MM.1S (cell line): ENCODE results near the gene CAB39.

ENCODE experiments used
- DNase-seq: peaks from one replicate; pipeline ENCODE4 v3.0.0-alpha.2; 2015
- H2AFZ ChIP-seq: fragments of 300-600 bp; sonication (generic); 2 replicates; pipeline ENCODE4 v1.6.0; 2016; ENCODE audit warnings: antibody characterized with exemption, low read length
- H3F3A ChIP-seq: fragments of 300-600 bp; sonication (generic); 2 replicates; pipeline ENCODE4 v1.6.1; 2016; ENCODE audit warnings: mild to moderate bottlenecking, antibody characterized with exemption, low read length, moderate library complexity, mixed read lengths; ENCODE audit not compliant: insufficient read depth
- H3K27ac ChIP-seq: fragments of 300-600 bp; sonication (generic); 2 replicates; pipeline ENCODE4 v1.5.1; 2016; ENCODE audit warnings: mild to moderate bottlenecking, low read length
- H3K27me3 ChIP-seq: fragments of 300-600 bp; sonication (generic); replicated peaks from 2 replicates; pipeline ENCODE4 v1.6.0; 2016; ENCODE audit warnings: low read length; ENCODE audit not compliant: insufficient read depth
- H3K36me3 ChIP-seq: fragments of 300-600 bp; sonication (generic); replicated peaks from 2 replicates; pipeline ENCODE4 v1.6.1; 2016; ENCODE audit warnings: mild to moderate bottlenecking, low read length, mixed read lengths; ENCODE audit not compliant: insufficient read depth
- H3K4me1 ChIP-seq: fragments of 300-600 bp; sonication (generic); 2 replicates; pipeline ENCODE4 v1.6.1; 2016; ENCODE audit warnings: low read length, mixed read lengths
- H3K4me2 ChIP-seq: fragments of 300-600 bp; sonication (generic); 2 replicates; pipeline ENCODE4 v1.6.0; 2016; ENCODE audit warnings: low read depth, low read length
- H3K4me3 ChIP-seq: fragments of 300-600 bp; sonication (generic); 2 replicates; pipeline ENCODE4 v1.5.1; 2016; ENCODE audit warnings: low read length, mixed read lengths
- H3K79me2 ChIP-seq: fragments of 300-600 bp; sonication (generic); 2 replicates; pipeline ENCODE4 v1.6.1; 2016; ENCODE audit warnings: mixed run types, low read length, mixed read lengths
- H3K9ac ChIP-seq: fragments of 300-600 bp; sonication (generic); 2 replicates; pipeline ENCODE4 v1.6.1; 2016; ENCODE audit warnings: low read length, mixed read lengths
- H3K9me2 ChIP-seq: fragments of 300-600 bp; sonication (generic); replicated peaks from 2 replicates; pipeline ENCODE4 v1.6.1; 2016; ENCODE audit warnings: mild to moderate bottlenecking, low read length, mixed read lengths; ENCODE audit not compliant: insufficient read depth
- H3K9me3 ChIP-seq: fragments of 300-600 bp; sonication (generic); replicated peaks from 2 replicates; pipeline ENCODE4 v1.6.1; 2016; ENCODE audit warnings: mild to moderate bottlenecking, low read length, mixed read lengths; ENCODE audit not compliant: insufficient read depth
- H4K20me1 ChIP-seq: fragments of 300-600 bp; sonication (generic); 2 replicates; pipeline ENCODE4 v1.6.1; 2016; ENCODE audit warnings: mild to moderate bottlenecking, low read length, moderate library complexity, mixed read lengths; ENCODE audit not compliant: insufficient read depth
- CTCF ChIP-seq: fragments of 300-600 bp; sonication (generic); IDR thresholded peaks from 2 replicates; pipeline ENCODE4 v1.5.1; 2016; ENCODE audit warnings: antibody characterized with exemption, low read length, mixed read lengths
- EZH2 ChIP-seq: fragments of 300-600 bp; sonication (generic); optimal IDR thresholded peaks from 2 replicates; pipeline ENCODE3; 2017; ENCODE audit warnings: low read depth, mild to moderate bottlenecking, antibody characterized with exemption, low read length, mixed read lengths
- EZH2phosphoT487 ChIP-seq: fragments of 300-600 bp; sonication (generic); IDR thresholded peaks from 2 replicates; pipeline ENCODE4 v1.6.1; 2018; ENCODE audit warnings: antibody characterized with exemption, low read length

The CAB39 gene

GRCh38 chr2:230703514-230703913 is 9.1 kb upstream of the CAB39 start:
- DNase-seq = no peak
- Histone ChIP-seq H3K79me2 (no peaks in the 10 kb centered on the region), H3K27ac (no peak overlapping the region), H3K9ac (no peak overlapping the region), H3K4me3 (no peak overlapping the region), H3K9me3 (no peaks in the 10 kb centered on the region), H2AFZ (no peak overlapping the region), H3K4me2 (no peak overlapping the region), H3K4me1 (no peaks in the 10 kb centered on the region), H4K20me1 (no peaks in the 10 kb centered on the region), H3K36me3 (no peaks in the 10 kb centered on the region), H3K27me3 (no peaks in the 10 kb centered on the region), H3F3A (no peaks in the 10 kb centered on the region), H3K9me2 (no peaks in the 10 kb centered on the region)
- TF ChIP-seq CTCF = no peak
- TF ChIP-seq EZH2phosphoT487 = no peak
- TF ChIP-seq EZH2 = no peak

- Histone ChIP-seq H3K36me3 (no peaks in the 10 kb centered on the region), H3K4me1 (no peaks in the 10 kb centered on the region), H2AFZ (no peak overlapping the region), H4K20me1 (no peaks in the 10 kb centered on the region), H3F3A (no peaks in the 10 kb centered on the region), H3K9me3 (no peaks in the 10 kb centered on the region), H3K79me2 (no peaks in the 10 kb centered on the region), H3K27ac (no peak overlapping the region), H3K9me2 (no peaks in the 10 kb centered on the region), H3K9ac (no peak overlapping the region), H3K4me3 (no peak overlapping the region), H3K4me2 (no peak overlapping the region), H3K27me3 (no peaks in the 10 kb centered on the region)
- DNase-seq = no peak
- TF ChIP-seq EZH2phosphoT487 (no peak), CTCF (no peak), EZH2 (no peak)
Measured at GRCh38 chr2:230706053-230706521, 6.6 kb upstream of the CAB39 start.

DNA sequence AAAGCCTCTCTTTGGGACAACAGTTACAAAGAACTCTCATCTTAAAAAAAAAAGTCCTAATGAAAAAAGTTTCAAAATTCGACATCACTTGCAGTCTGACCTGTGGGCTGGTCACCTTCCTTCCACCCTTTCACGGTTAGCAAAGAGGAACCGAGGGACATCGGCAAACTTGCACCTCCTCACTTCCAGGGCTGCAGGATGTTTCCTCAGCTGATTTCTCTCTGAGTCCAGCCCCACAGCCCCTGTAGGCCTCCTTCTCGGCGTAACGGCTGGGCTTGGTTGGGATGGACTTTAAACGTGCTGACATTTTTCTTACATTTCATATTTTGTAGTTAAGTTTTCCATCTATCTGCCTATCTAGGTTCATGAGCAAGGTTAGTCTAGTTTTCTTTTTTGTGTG is 5.7 kb upstream of the CAB39 start:
- H3K27ac ChIP-seq = no peak overlapping the region
- H3K9ac ChIP-seq = no peak overlapping the region
- H3K4me1 ChIP-seq = no peaks in the 10 kb centered on the region
- H2AFZ ChIP-seq = no peak overlapping the region
- no peaks in the 10 kb centered on the region for H3K9me2 ChIP-seq
- H3F3A ChIP-seq = no peaks in the 10 kb centered on the region
- no peaks in the 10 kb centered on the region for H3K36me3 ChIP-seq
- H3K4me2 ChIP-seq = no peak overlapping the region
- H4K20me1 ChIP-seq = no peaks in the 10 kb centered on the region
- H3K79me2 ChIP-seq = no peaks in the 10 kb centered on the region
- H3K9me3 ChIP-seq = no peaks in the 10 kb centered on the region
- TF ChIP-seq CTCF = no peak
- TF ChIP-seq EZH2phosphoT487 = no peak
- no peak for TF ChIP-seq EZH2
- DNase-seq = no peak
- no peak overlapping the region for H3K4me3 ChIP-seq
- no peaks in the 10 kb centered on the region for H3K27me3 ChIP-seq

GRCh38 chr2:230708204-230708603 is 4.4 kb upstream of the CAB39 start:
- no peaks in the 10 kb centered on the region for H3K4me1 ChIP-seq
- H3K36me3 ChIP-seq = no peaks in the 10 kb centered on the region
- no peak overlapping the region for H3K27ac ChIP-seq
- no peak overlapping the region for H3K4me3 ChIP-seq
- no peaks in the 10 kb centered on the region for H3K9me2 ChIP-seq
- no peak overlapping the region for H2AFZ ChIP-seq
- H3K4me2 ChIP-seq = no peak overlapping the region
- TF ChIP-seq EZH2 = no peak
- TF ChIP-seq CTCF = no peak
- H4K20me1 ChIP-seq = no peaks in the 10 kb centered on the region
- H3K27me3 ChIP-seq = no peaks in the 10 kb centered on the region
- H3F3A ChIP-seq = no peaks in the 10 kb centered on the region
- no peak for DNase-seq
- no peaks in the 10 kb centered on the region for H3K9me3 ChIP-seq
- no peak overlapping the region for H3K9ac ChIP-seq
- H3K79me2 ChIP-seq = peaks cover 3% of the 10 kb centered on the region
